Spleen (tissue), 11 donors: ENCODE measurements around the gene SHMT2. TPM values are rescaled to one million over a fixed set of nuclear protein-coding genes. Genes with fewer than 3 reads are reported as not detected.
"Not testable (repeated sequence)": the region's sequence is repeated elsewhere in the genome, so short reads cannot be mapped to it uniquely, and the experiment has no call there.

Experiments used
- DNase-seq: peaks from one replicate; pipeline ENCODE4 v3.0.0-alpha.2; 2020
- H3K27ac ChIP-seq, 8 donors: fragments of 200-600 bp; sonication (generic) in 7 of 8; 1 replicate in 4 of 8; 2 replicates in 4 of 8; pipeline versions ENCODE4 v1.5.0 to v1.8.0; 2016 to 2021; ENCODE audit warnings: inconsistent platforms in 4 of 8, mild to moderate bottlenecking in 4 of 8, moderate library complexity in 1 of 8
- H3K27me3 ChIP-seq, 7 donors: fragments of 200-600 bp; sonication (generic) in 6 of 7; replicated peaks in 1 of 7; 1 replicate in 4 of 7; 2 replicates in 3 of 7; pipeline versions ENCODE4 v1.5.0 to v1.8.0; 2016 to 2021; ENCODE audit warnings: inconsistent platforms in 3 of 7, mild to moderate bottlenecking in 1 of 7
- H3K36me3 ChIP-seq, 6 donors: fragments of 200-600 bp; sonication (generic) in 5 of 6; 1 replicate in 4 of 6; 2 replicates in 2 of 6; pipeline versions ENCODE4 v1.5.0 to v1.8.0; 2016 to 2021; ENCODE audit warnings: inconsistent platforms in 2 of 6
- H3K4me1 ChIP-seq, 6 donors: fragments of 200-600 bp; sonication (generic) in 5 of 6; 1 replicate in 3 of 6; 2 replicates in 3 of 6; pipeline versions ENCODE4 v1.5.0 to v1.8.0; 2016 to 2021; ENCODE audit warnings: inconsistent platforms in 3 of 6
- H3K4me3 ChIP-seq, 8 donors: fragments of 200-600 bp; sonication (generic) in 7 of 8; 1 replicate in 4 of 8; 2 replicates in 4 of 8; pipeline versions ENCODE4 v1.5.0 to v1.8.0; 2016 to 2021; ENCODE audit warnings: inconsistent platforms in 4 of 8, mild to moderate bottlenecking in 4 of 8, moderate library complexity in 2 of 8
- H3K9me3 ChIP-seq, 8 donors: fragments of 200-600 bp; sonication (generic) in 7 of 8; 1 replicate in 4 of 8; 2 replicates in 4 of 8; pipeline versions ENCODE4 v1.5.0 to v1.8.0; 2016 to 2021; ENCODE audit warnings: inconsistent platforms in 4 of 8
- CTCF ChIP-seq, 11 experiments: fragments of 200-600 bp in 7 of 11; fragments of 450-650 bp in 4 of 11; sonication (generic) in 4 of 11; IDR thresholded peaks in 8 of 11; conservative IDR thresholded peaks in 3 of 11; 1 replicate in 7 of 11; 2 replicates in 4 of 11; pipeline versions ENCODE4 v1.4.0 to v1.8.0; 2016 to 2021; ENCODE audit warnings: antibody characterized with exemption in 11 of 11, inconsistent platforms in 4 of 11, mild to moderate bottlenecking in 1 of 11
- POLR2A ChIP-seq, 3 donors: fragments of 450-650 bp; IDR thresholded peaks; one replicate each; pipeline ENCODE4 v1.5.1; 2017; ENCODE audit warnings: antibody characterized with exemption in 3 of 3, mild to moderate bottlenecking in 1 of 3
- POLR2AphosphoS5 ChIP-seq, 3 donors: sonication (generic); formaldehyde crosslinking; IDR thresholded peaks; one replicate each; pipeline ENCODE4 v1.5.1; 2017; ENCODE audit warnings: antibody characterized with exemption in 3 of 3
- WGBS, 5 donors: extraction: QIAGEN DNeasy Blood & Tissue Kit in 3 of 5; methylation state at CpG; one replicate each; pipeline versions ENCODE4 v1.1.5 to v1.1.7; 2013 to 2018; 5-methylcytosine and 5-hydroxymethylcytosine counted together
- intact Hi-C: fragments of 100-400 bp; cut with DNase I; formaldehyde crosslinking; loops from one replicate; pipeline ENCODE4 v1.15.0; 2023; ENCODE audit warnings: low total_unique reads
- polyA plus RNA-seq, 3 donors: library from polyadenylated mRNA; stranded (reverse); fragments of 200-250 nt; gene quantifications; one replicate each; pipeline ENCODE4 v1.2.1, GENCODE V29; 2013
- total RNA-seq, 7 donors: library from RNA; depleted of rRNA in 3 of 7; stranded (reverse); fragments of >200 nt in 3 of 7; fragmentation: NEBNext Ultra II Directional in 4 of 7; extraction: Animal tissue kit (Norgen Biotek cat#: 25700) in 4 of 7; gene quantifications; one replicate each; pipeline versions ENCODE4 v1.1.0 to v1.2.1, GENCODE V29; 2016 to 2021
- donor health status: healthy with polysubstance abuse.
- donor health status: DM: no; HTN: no; CAD: no; lungs with moderate emphysema.
- donor health status: DM: no; HTN: no; CAD: no.
- donor health status: Bipolar disorder and iron deficiency.
- donor health status: healthy.
- donor health status: DM: no; HTN: no; CAD: no.
- donor health status: DM: yes; HTN: yes; CAD: no.

The SHMT2 gene
- total and polyA plus RNA-seq, 10 donors: 47.3 to 86.6 (median 62.9) TPM

- 88 to 100% (median 95%) methylated on average over 1 of the region's 1 CpG for WGBS, 5 donors
- H3K4me1 ChIP-seq: peaks cover 0 to 26% (median 9%) of the 10 kb centered on the region in 6 donors
- peaks cover 3 to 100% (median 52%) of the 10 kb centered on the region in 6 donors for H3K36me3 ChIP-seq
- TF ChIP-seq POLR2A (IDR thresholded peaks at IDR 0.05) (no peak), CTCF (IDR thresholded peaks at IDR 0.05 in 8 of 11, conservative IDR thresholded peaks at IDR 0.05 in 3 of 11) (no peak), POLR2AphosphoS5 (IDR thresholded peaks at IDR 0.05) (no peak)
- DNase-seq: no peak
- no peak overlapping the region for H3K4me3 ChIP-seq
- H3K27me3 ChIP-seq: no peaks in the 10 kb centered on the region
- no peak overlapping the region for H3K27ac ChIP-seq
- intact Hi-C loops: no loop called here
- no peaks in the 10 kb centered on the region for H3K9me3 ChIP-seq
These were observed 41.5 kb downstream of the SHMT2 start for GRCh38 chr12:57270966-57271470.

GRCh38 chr12:57272337-57273151, 43.0 kb downstream of the SHMT2 start:
- WGBS, 5 donors: 65 to 84% (median 66%) methylated on average over 7 of the region's 7 CpGs
- Histone ChIP-seq H3K27ac (no peak overlapping the region), H3K36me3 (peaks cover 3 to 100% (median 51%) of the 10 kb centered on the region in 6 donors), H3K27me3 (no peaks in the 10 kb centered on the region), H3K9me3 (no peaks in the 10 kb centered on the region), H3K4me3 (no peak overlapping the region), H3K4me1 (peaks cover 0 to 26% (median 9%) of the 10 kb centered on the region in 6 donors)
- no peak for DNase-seq
- TF ChIP-seq CTCF (IDR thresholded peaks at IDR 0.05 in 8 of 11, conservative IDR thresholded peaks at IDR 0.05 in 3 of 11) (no peak), POLR2A (IDR thresholded peaks at IDR 0.05) (no peak), POLR2AphosphoS5 (IDR thresholded peaks at IDR 0.05) (no peak)
- intact Hi-C loops: no loop called here

GRCh38 chr12:57273516-57273915, 44.0 kb downstream of the SHMT2 start:
- Histone ChIP-seq H3K27ac (no peak overlapping the region), H3K27me3 (no peaks in the 10 kb centered on the region), H3K4me3 (no peak overlapping the region), H3K9me3 (no peaks in the 10 kb centered on the region), H3K36me3 (peaks cover 0 to 100% (median 51%) of the 10 kb centered on the region in 6 donors), H3K4me1 (peaks cover 0 to 21% (median 9%) of the 10 kb centered on the region in 6 donors)
- TF ChIP-seq POLR2A (IDR thresholded peaks at IDR 0.05): no peak
- DNase-seq: no peak
- intact Hi-C loops: no loop called here

- WGBS, 5 donors: 95 to 100% (median 97%) methylated on average over 6 of the region's 6 CpGs
- DNase-seq, H3K9me3 ChIP-seq, H3K4me3 ChIP-seq, intact Hi-C loops, H3K27ac ChIP-seq, H3K27me3 ChIP-seq: not testable (repeated sequence)
- peaks cover 0 to 100% (median 54%) of the 10 kb centered on the region in 6 donors for H3K36me3 ChIP-seq
- peaks cover 0 to 39% (median 23%) of the 10 kb centered on the region in 6 donors for H3K4me1 ChIP-seq
These were observed 46.7 kb downstream of the SHMT2 start for GRCh38 chr12:57276233-57276632.

GRCh38 chr12:57276935-57277563, 47.5 kb downstream of the SHMT2 start:
- Histone ChIP-seq H3K36me3 (peaks cover 0 to 100% (median 60%) of the 10 kb centered on the region in 6 donors), H3K27me3 (no peaks in the 10 kb centered on the region), H3K4me1 (peaks cover 0 to 37% (median 23%) of the 10 kb centered on the region in 6 donors), H3K27ac (no peak overlapping the region), H3K9me3 (no peaks in the 10 kb centered on the region), H3K4me3 (no peak overlapping the region)
- no peak for DNase-seq
- WGBS, 5 donors: 79 to 87% (median 83%) methylated on average over 4 of the region's 4 CpGs
- intact Hi-C loops: no loop called here
- TF ChIP-seq CTCF (IDR thresholded peaks at IDR 0.05 in 8 of 11, conservative IDR thresholded peaks at IDR 0.05 in 3 of 11) (peak in 2 of 11 experiments; percentile 12 to 25), POLR2AphosphoS5 (IDR thresholded peaks at IDR 0.05) (no peak)
